HCT116 (cell line): Measurements from ENCODE around the gene VSX2. TPM values are rescaled to one million over a fixed set of nuclear protein-coding genes. Genes with fewer than 3 reads are reported as not detected.

ENCODE experiments used
- ATAC-seq: fragments of 200-7000 bp; cut with Tn5 transposase; 2 replicates; pipeline ENCODE4 v1.9.1; 2020; ENCODE audit warnings: mild to moderate bottlenecking, moderate library complexity
- BruUV-seq: library from RNA; stranded (reverse); fragments of 400-500 nt; replicated peaks from 2 replicates; lab custom pipeline; 2021; lab: Mats Ljungman, UMichigan
- CTCF ChIA-PET: fragments of 300-600 bp; sonication (Branson Sonifier 250); formaldehyde crosslinking; loops from one replicate; lab custom pipeline; 2021; ENCODE audit warnings: antibody characterized with exemption; lab: Charles Lee
- POLR2A ChIA-PET: fragments of 300-600, 350-600 bp; sonication (Branson Sonifier 250); formaldehyde crosslinking; loops from one replicate; lab custom pipeline; 2021; ENCODE audit warnings: antibody characterized with exemption; lab: Charles Lee
- RAD21 ChIA-PET, 2 experiments: fragments of 300-600 bp; sonication (Branson Sonifier 250); formaldehyde crosslinking; loops; one replicate each; lab custom pipeline; 2023; ENCODE audit warnings: low total read pairs in 2 of 2; ENCODE audit not compliant: uncharacterized antibody in 2 of 2, unreplicated experiment in 2 of 2, low non-redundant PET in 1 of 2; lab: Charles Lee
- DNase-seq: peaks from one replicate; pipeline ENCODE4 v3.0.0-alpha.2; 2010; ENCODE audit warnings: low read depth, low spot score
- H2AFZ ChIP-seq: fragments of 200-600 bp; shearing (Covaris generic), sonication (generic); 2 replicates; pipeline ENCODE4 v1.6.1; 2017; ENCODE audit warnings: low read depth, mixed run types, mixed read lengths, antibody characterized with exemption, low read length; ENCODE audit not compliant: poor library complexity, severe bottlenecking
- H3K27ac ChIP-seq: 2 replicates; pipeline ENCODE4 v1.5.1; 2012; ENCODE audit warnings: low read depth, low read length
- H3K27me3 ChIP-seq: fragments of 200-600 bp; sonication (generic); 2 replicates; pipeline ENCODE4 v1.6.1; 2016; ENCODE audit warnings: mixed run types, low read length, mixed read lengths; ENCODE audit not compliant: insufficient read depth
- H3K36me3 ChIP-seq, 2 experiments: fragments of 200-500 bp in 1 of 2; fragments of 200-600 bp in 1 of 2; sonication (Bioruptor generic) in 1 of 2; sonication (generic) in 1 of 2; 2 replicates each; pipeline versions ENCODE4 v1.5.1 to v1.6.1; 2014 to 2016; ENCODE audit warnings: low read length in 2 of 2, inconsistent platforms in 1 of 2, mixed read lengths in 1 of 2, mixed run types in 1 of 2; ENCODE audit not compliant: insufficient read depth in 2 of 2, control insufficient read depth in 1 of 2
- H3K4me1 ChIP-seq, 2 experiments: fragments of 200-600 bp in 1 of 2; sonication (generic) in 1 of 2; 2 replicates each; pipeline versions ENCODE4 v1.5.1 to v1.6.1; 2012 to 2017; ENCODE audit warnings: low read length in 2 of 2, inconsistent platforms in 1 of 2, mild to moderate bottlenecking in 1 of 2, mixed read lengths in 1 of 2, mixed run types in 1 of 2, moderate library complexity in 1 of 2; ENCODE audit not compliant: insufficient read depth in 2 of 2, control insufficient read depth in 1 of 2
- H3K4me2 ChIP-seq: fragments of 200-600 bp; sonication (generic); 2 replicates; pipeline ENCODE4 v1.6.1; 2017; ENCODE audit warnings: mixed run types, low read length, mixed read lengths
- H3K4me3 ChIP-seq, 2 experiments: fragments of 200-600 bp in 1 of 2; sonication (generic) in 1 of 2; replicated peaks in 1 of 2; 2 replicates each; pipeline ENCODE4 v1.5.1; 2011 to 2016; ENCODE audit warnings: low read length in 2 of 2, control low read depth in 1 of 2, low read depth in 1 of 2, mild to moderate bottlenecking in 1 of 2, mixed read lengths in 1 of 2, mixed run types in 1 of 2
- H3K79me2 ChIP-seq: fragments of 200-600 bp; sonication (generic); 2 replicates; pipeline ENCODE4 v1.6.1; 2017; ENCODE audit warnings: mild to moderate bottlenecking, mixed run types, low read length, moderate library complexity, mixed read lengths; ENCODE audit not compliant: insufficient read depth
- H3K9ac ChIP-seq: fragments of 200-600 bp; sonication (generic); 2 replicates; pipeline ENCODE4 v1.6.1; 2016; ENCODE audit warnings: low read length, mixed read lengths
- H3K9me2 ChIP-seq: fragments of 200-600 bp; sonication (generic), shearing (Covaris generic); 2 replicates; pipeline ENCODE4 v1.6.1; 2017; ENCODE audit warnings: mixed run types, mild to moderate bottlenecking, moderate library complexity; ENCODE audit not compliant: insufficient read depth
- H3K9me3 ChIP-seq, 2 experiments: fragments of 200-500 bp in 1 of 2; fragments of 200-600 bp in 1 of 2; sonication (Bioruptor generic) in 1 of 2; sonication (generic) in 1 of 2; 2 replicates each; pipeline ENCODE4 v1.6.1; 2014 to 2017; ENCODE audit warnings: low read length in 2 of 2, mixed read lengths in 2 of 2, inconsistent platforms in 1 of 2, low read depth in 1 of 2, mild to moderate bottlenecking in 1 of 2, mixed run types in 1 of 2, moderate library complexity in 1 of 2; ENCODE audit not compliant: control insufficient read depth in 1 of 2, insufficient read depth in 1 of 2
- H4K20me1 ChIP-seq: fragments of 200-600 bp; sonication (generic), shearing (Covaris generic); 2 replicates; pipeline ENCODE4 v1.6.1; 2017; ENCODE audit warnings: mixed run types, mild to moderate bottlenecking, moderate library complexity; ENCODE audit not compliant: insufficient read depth
- ELF1 ChIP-seq: IDR thresholded peaks from 2 replicates; pipeline ENCODE4 v1.6.1; 2012; ENCODE audit warnings: low read depth, borderline replicate concordance
- EZH2phosphoT487 ChIP-seq: fragments of 200-600 bp; IDR thresholded peaks from 2 replicates; pipeline ENCODE4 v1.6.1; 2018; ENCODE audit warnings: antibody characterized with exemption, borderline replicate concordance
- FOSL1 ChIP-seq: IDR thresholded peaks from 2 replicates; pipeline ENCODE4 v1.6.1; 2012; ENCODE audit warnings: low read depth
- POLR2A ChIP-seq: IDR thresholded peaks from 2 replicates; pipeline ENCODE4 v1.7.0; 2011; ENCODE audit warnings: borderline replicate concordance; ENCODE audit not compliant: insufficient read depth, insufficient read length; ENCODE audit errors: extremely low read depth
- RAD21 ChIP-seq: IDR thresholded peaks from 2 replicates; pipeline ENCODE4 v1.6.1; 2012; ENCODE audit warnings: low read depth, mild to moderate bottlenecking
- SIN3A ChIP-seq: IDR thresholded peaks from 2 replicates; pipeline ENCODE4 v1.6.1; 2012; ENCODE audit warnings: low read depth
- TCF7L2 ChIP-seq: IDR thresholded peaks from 2 replicates; pipeline ENCODE4 v1.7.0; 2011; ENCODE audit warnings: borderline replicate concordance, inconsistent platforms; ENCODE audit not compliant: insufficient read depth, insufficient read length; ENCODE audit errors: extremely low read depth
- ZNF274 ChIP-seq: fragments of 200-500 bp; sonication (Bioruptor generic); IDR thresholded peaks from 2 replicates; pipeline ENCODE4 v1.6.1; 2014; ENCODE audit warnings: mild to moderate bottlenecking, low read depth, low read length, inconsistent platforms
- intact Hi-C: fragments of 100-400 bp; cut with micrococcal nuclease; formaldehyde crosslinking; loops from 2 replicates; pipeline ENCODE4 v1.10.0; 2022
- total RNA-seq: library from RNA; stranded (reverse); gene quantifications from one replicate; pipeline ENCODE4 v1.2.1, GENCODE V29; 2021; ENCODE audit not compliant: unreplicated experiment
- TF ChIP-seq, protein P1 (sequence below): IDR thresholded peaks from 2 replicates; pipeline ENCODE4 v1.6.1; 2011; ENCODE audit warnings: mild to moderate bottlenecking, low read length, moderate library complexity; ENCODE audit not compliant: insufficient replicate concordance; ENCODE audit errors: extremely low read depth

Gene VSX2
- total RNA-seq, 1 experiment from 2014 or later, result not detected

- Histone ChIP-seq H3K79me2 (no peaks in the 10 kb centered on the region), H3K4me3 (no peak overlapping the region), H3K27ac (no peak overlapping the region), H3K9me2 (no peaks in the 10 kb centered on the region), H3K4me2 (no peak overlapping the region), H3K4me1 (no peaks in the 10 kb centered on the region; a peak in 1 of 4 replicates), H3K36me3 (no peaks in the 10 kb centered on the region), H2AFZ (no peak overlapping the region), H3K9me3 (no peaks in the 10 kb centered on the region; a peak in 1 of 4 replicates), H3K9ac (no peak overlapping the region), H4K20me1 (no peaks in the 10 kb centered on the region), H3K27me3 (0 out of 2 replicates have a peak, but pooled peaks cover 12% of the 10 kb centered on the region)
- CTCF ChIA-PET, result no interaction called here
- no TSS peak for BruUV-seq
- TF ChIP-seq TCF7L2 (no peak), POLR2A (no peak), RAD21 (no peak), EZH2phosphoT487 (no peak)
- ATAC-seq (no peak), DNase-seq (no peak)
- intact Hi-C loops, result no loop called here
- RAD21 ChIA-PET, result no interaction called here
- POLR2A ChIA-PET, result no interaction called here
These were observed 7.5 kb upstream of the VSX2 start for GRCh38 chr14:74231784-74232183.

GRCh38 chr14:74235017-74235416 lies 4.2 kb upstream of the VSX2 start:
- no peaks in the 10 kb centered on the region for H4K20me1 ChIP-seq
- H3K9me2 ChIP-seq, result no peaks in the 10 kb centered on the region
- no peaks in the 10 kb centered on the region; a peak in 1 of 4 replicates for H3K9me3 ChIP-seq
- ChIA-PET POLR2A (no interaction called here), CTCF (no interaction called here), RAD21 (no interaction called here)
- TF ChIP-seq FOSL1, result no peak
- no peak for TF ChIP-seq ELF1
- no peak for TF ChIP-seq SIN3A
- TF ChIP-seq, protein P1, sequence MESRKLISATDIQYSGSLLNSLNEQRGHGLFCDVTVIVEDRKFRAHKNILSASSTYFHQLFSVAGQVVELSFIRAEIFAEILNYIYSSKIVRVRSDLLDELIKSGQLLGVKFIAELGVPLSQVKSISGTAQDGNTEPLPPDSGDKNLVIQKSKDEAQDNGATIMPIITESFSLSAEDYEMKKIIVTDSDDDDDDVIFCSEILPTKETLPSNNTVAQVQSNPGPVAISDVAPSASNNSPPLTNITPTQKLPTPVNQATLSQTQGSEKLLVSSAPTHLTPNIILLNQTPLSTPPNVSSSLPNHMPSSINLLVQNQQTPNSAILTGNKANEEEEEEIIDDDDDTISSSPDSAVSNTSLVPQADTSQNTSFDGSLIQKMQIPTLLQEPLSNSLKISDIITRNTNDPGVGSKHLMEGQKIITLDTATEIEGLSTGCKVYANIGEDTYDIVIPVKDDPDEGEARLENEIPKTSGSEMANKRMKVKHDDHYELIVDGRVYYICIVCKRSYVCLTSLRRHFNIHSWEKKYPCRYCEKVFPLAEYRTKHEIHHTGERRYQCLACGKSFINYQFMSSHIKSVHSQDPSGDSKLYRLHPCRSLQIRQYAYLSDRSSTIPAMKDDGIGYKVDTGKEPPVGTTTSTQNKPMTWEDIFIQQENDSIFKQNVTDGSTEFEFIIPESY, result no peak
- no peak for TF ChIP-seq ZNF274
- intact Hi-C loops, result no loop called here
- DNase-seq (no peak), ATAC-seq (no peak)
- no peaks in the 10 kb centered on the region for H3K36me3 ChIP-seq
- H3K27me3 ChIP-seq, result 0 out of 2 replicates have a peak, but pooled peaks cover 7% of the 10 kb centered on the region
- no TSS peak for BruUV-seq
- no peak overlapping the region for H3K9ac ChIP-seq
- no peak overlapping the region for H3K27ac ChIP-seq
- H3K4me3 ChIP-seq, result no peak overlapping the region
- no peaks in the 10 kb centered on the region for H3K79me2 ChIP-seq
- no peak overlapping the region for H3K4me2 ChIP-seq
- no peaks in the 10 kb centered on the region for H3K4me1 ChIP-seq
- no peak overlapping the region for H2AFZ ChIP-seq
